HG02970 (cell line): Measurements from ENCODE around the gene ACTN3.
"Not testable (repeated sequence)": the region's sequence is repeated elsewhere in the genome, so short reads cannot be mapped to it uniquely, and the experiment has no call there.

ENCODE experiments used
- ATAC-seq: cut with Tn5 transposase; IDR thresholded peaks from one replicate; pipeline ENCODE4 v1.9.1; 2021; ENCODE audit warnings: mild to moderate bottlenecking, moderate library complexity, moderate number of reproducible peaks; ENCODE audit not compliant: unreplicated experiment, low FRiP score

ACTN3 gene

GRCh38 chr11:66543263-66544107, 3.2 kb upstream of the ACTN3 start:
- no peak for ATAC-seq

DNA sequence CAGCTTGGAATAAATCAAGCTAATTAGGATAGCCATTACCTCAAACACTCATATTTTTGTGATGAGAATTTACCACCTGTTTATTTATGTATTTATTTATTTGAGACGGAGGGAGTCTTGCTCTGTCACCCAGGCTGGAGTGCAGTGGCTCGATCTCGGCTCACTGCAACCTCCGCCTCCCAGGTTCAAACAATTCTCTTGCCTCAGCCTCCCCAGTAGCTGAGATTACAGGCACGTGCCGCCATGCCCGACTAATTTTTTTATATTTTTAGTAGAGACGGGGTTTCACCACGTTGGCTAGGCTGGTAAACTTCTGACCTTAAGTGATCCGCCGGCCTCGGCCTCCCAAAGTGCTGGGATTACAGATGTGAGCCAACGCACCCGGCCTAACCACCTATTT, 1.8 kb upstream of the ACTN3 start:
- not testable (repeated sequence) for ATAC-seq

DNA sequence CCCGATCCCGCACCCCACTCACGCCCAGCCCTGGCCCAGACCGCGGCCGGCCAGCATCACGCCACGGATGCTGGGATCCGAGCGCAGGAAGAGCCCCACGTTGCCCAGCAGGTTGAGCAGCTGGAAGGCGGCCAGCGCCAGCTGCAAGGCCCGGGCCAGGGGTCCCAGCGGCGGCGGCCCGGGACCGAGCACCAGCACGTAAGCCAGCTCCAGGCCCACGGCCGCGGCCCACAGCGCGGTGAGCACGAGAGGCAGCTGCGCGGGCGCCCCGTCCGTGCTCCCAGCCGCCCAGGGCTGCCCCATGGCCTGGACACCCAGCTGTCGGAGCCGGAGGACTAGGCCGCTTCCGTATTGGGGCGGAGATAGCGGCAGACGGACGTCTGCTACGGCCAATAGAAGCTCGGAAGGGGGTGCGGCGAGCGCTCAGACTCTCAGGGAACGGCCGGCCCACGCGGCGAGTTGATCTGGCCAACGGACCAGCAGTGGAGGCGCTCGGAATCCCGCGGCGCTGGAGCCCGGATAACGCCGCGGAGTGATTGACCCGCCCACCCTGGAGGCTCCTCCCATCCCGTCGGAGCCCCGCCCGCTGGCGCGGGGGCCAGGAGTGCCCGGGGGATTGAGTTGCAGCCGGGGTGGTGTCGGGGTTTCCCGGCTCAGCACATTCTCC, 869 bp upstream of the ACTN3 start, which contains the start of gene ZDHHC24:
Gene ZDHHC24 (minus strand): TSS at position 348 of the 667 bp plus-strand sequence. CDS start 45 bp downstream, at position 303.
- ATAC-seq = peak; percentile 77

DNA sequence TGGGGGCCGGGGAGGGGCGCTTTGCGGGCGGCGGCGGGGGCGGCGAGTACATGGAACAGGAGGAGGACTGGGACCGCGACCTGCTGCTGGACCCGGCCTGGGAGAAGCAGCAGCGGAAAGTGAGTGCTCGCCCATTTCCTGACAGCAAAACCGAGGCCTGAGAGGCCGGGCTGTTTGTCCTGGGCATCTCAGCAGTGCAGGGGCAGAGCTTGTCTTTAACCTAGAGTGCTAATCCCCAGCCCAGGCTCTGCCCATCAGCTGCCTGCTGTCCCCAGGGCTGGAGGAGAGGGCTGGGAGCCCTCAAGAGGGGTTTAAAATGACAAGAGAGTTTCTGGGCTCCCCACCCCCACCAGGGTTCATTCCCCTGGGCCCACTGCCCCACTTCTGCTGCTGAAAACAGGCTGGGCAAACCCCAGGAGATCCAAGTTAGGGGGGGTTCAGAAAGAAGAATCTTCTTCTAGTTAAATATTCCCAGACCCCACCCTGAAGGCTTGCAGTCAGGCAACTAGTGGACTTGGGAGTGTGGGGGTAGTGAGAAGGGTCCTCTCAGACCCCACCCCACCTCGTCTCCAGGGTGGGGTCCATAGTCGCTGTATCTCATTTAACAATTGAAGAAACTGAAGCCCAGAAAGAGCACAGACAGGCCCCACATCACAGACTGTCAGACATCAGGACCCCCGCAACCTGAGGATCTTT, 411 bp downstream of the ACTN3 start:
- no peak for ATAC-seq

DNA sequence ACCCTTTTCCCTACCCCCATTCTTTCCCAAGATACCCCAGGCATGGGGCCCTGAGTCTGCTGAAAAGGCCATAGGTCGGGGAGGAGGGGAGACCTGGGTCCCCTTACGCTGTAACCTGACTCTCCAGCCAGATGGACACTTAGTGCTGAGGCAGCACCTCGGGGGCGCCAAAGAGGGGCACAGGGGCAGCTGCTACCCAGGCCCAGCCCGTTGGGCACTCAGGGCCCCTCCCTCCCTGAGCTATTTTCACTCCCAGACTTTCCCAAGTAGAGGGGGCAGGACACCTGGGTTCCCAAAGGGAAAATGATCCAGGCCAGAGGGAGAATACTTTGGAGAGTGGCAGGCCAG, 933 bp downstream of the ACTN3 start:
- ATAC-seq = no peak

DNA sequence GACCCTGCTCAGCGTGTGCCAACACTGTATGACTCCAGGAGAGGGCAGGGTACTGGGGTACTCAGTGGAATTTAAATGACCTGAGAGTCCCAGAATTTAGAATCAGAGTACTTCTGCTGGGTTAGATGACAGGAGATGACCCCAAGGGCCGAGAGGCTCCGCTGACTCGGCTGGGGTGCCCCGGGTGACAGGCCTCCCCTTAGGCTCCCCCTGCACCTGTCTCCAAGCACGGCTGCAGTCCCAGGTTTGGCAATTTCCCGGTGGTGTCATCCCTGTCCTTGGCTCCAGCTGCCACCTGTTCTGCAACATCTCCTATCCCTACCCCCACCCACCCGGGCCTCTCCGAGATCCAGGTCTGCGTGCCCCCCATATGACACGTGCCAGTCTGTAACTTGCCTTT, 1.3 kb downstream of the ACTN3 start:
- ATAC-seq = no peak

GRCh38 chr11:66548774-66549630, 2.3 kb downstream of the ACTN3 start:
- ATAC-seq = no peak

DNA sequence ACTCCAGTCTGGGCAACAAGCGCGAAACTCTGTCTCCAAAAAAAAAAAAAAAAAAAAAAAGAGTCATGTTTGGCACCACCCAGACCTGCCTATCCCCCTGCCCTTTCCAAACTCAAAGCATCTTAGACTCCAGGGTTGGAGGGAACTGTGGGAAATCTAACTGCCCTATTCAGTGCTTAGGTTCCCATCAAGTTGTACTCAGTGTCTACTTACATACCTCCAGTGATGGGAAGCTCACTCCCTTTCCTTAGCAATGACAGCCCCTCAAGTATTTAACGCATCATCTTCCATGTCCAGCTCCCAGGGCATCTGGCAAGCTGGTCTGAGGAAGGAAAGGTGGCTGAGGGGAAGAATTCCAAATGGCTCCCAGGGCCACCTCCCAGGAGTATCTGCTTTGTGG, 3.0 kb downstream of the ACTN3 start:
- no peak for ATAC-seq

DNA sequence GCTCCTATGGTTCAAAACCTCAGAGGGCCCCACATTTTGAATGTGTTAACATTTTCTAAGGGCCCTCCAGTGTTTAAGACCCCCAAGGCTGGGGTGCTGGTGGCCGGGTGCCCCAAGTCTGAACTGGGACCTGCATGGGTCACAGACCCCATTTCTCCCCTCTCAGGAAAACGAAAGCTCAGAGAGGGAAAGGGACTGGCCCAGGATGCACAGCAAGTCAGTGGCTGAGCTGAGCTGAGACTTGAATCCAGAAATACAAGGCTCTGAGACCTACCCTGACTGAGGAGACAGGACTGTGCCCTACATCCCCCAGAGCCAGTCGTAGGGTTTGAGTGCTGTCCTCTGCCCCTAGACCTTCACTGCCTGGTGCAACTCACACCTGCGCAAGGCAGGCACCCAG, 4.2 kb downstream of the ACTN3 start:
- no peak for ATAC-seq

GRCh38 chr11:66554602-66555001, 7.9 kb downstream of the ACTN3 start:
- ATAC-seq = no peak

DNA sequence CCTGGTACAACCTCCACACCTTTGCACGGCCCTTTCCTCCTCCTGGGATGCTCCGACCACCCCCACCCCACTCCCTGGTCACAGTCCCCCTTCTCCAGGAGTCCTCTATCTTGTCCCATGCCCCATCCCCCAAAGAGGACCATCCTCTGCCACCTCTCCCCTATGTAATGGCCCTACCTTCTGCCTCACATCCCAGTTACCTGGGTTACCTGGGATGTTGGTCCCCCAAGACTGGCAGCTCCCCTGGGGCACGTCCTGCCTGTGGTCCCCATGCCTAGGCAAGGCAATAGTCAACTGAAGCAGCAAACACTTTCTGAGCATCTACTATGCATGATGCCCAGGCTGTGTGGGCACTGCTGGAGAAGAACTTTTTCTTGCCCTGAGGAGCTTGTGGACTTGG, 8.7 kb downstream of the ACTN3 start:
- no peak for ATAC-seq

DNA sequence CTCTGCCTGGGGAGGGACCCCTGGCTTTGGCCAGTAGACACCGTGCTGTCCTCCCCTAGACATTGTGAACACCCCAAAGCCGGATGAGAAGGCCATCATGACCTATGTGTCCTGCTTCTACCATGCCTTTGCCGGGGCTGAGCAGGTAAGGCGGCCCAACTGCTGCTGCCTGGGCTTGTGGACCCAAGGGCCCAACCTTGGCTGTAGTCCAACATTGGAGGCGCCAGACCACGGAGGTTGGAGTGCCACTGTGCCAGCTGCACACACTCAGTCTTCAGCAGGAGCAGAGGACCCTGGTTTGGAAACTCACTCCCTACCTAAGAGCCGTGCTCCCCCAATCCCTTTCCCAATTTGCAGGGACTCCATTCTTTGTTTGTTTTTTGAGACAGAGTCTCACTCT, 9.4 kb downstream of the ACTN3 start:
- ATAC-seq = no peak

DNA sequence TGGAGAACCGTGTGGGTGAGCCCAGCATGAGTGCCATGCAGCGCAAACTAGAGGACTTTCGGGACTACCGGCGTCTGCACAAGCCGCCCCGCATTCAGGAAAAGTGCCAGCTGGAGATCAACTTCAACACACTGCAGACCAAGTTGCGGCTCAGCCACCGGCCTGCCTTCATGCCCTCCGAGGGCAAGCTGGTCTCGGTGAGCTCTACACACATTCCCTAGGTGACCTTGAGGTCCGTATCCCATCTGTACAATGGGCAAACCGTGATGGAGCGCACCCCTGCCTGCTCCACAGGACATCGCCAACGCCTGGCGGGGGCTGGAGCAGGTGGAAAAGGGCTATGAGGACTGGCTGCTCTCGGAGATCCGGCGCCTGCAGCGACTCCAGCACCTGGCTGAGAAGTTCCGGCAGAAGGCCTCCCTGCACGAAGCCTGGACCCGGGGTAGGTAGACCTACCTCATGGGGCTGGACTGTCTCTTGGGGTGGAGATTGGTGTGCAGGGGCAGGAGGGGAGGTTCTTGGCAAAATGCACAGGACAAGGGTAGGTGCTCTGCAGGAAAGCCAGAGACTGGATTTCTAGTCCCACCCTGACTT, 11.1 kb downstream of the ACTN3 start:
- no peak for ATAC-seq

- no peak for ATAC-seq
These were observed 12.6 kb downstream of the ACTN3 start for GRCh38 chr11:66559142-66559865.

DNA sequence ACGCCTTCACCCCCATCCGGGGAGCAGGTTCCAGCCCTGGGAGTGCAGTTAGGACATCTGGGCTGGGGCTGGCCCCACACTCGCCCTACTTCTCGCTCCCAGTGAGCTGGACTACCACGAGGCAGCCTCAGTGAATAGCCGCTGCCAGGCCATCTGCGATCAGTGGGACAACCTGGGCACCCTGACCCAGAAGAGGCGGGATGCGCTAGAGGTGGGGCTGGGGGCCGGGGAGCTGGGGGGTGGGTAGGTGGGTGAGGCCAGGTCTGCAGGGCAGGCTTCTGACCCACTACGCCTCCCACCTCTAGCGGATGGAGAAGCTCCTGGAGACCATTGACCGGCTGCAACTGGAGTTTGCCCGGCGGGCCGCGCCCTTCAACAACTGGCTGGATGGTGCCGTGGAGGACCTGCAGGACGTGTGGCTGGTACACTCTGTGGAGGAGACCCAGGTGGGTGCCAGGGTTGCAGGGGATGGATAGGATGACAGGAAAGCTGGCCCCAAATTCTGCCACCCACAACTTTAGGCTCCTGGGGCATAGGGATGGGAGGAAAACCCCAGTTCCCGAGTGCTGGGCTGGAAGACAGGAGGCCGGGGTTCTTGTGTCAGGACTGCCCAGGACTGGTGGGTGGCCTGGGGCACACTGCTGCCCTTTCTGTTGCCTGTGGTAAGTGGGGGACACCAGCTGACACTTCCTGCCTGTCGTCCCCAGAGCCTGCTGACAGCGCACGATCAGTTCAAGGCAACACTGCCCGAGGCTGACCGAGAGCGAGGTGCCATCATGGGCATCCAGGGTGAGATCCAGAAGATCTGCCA, 13.4 kb downstream of the ACTN3 start:
- ATAC-seq = no peak

DNA sequence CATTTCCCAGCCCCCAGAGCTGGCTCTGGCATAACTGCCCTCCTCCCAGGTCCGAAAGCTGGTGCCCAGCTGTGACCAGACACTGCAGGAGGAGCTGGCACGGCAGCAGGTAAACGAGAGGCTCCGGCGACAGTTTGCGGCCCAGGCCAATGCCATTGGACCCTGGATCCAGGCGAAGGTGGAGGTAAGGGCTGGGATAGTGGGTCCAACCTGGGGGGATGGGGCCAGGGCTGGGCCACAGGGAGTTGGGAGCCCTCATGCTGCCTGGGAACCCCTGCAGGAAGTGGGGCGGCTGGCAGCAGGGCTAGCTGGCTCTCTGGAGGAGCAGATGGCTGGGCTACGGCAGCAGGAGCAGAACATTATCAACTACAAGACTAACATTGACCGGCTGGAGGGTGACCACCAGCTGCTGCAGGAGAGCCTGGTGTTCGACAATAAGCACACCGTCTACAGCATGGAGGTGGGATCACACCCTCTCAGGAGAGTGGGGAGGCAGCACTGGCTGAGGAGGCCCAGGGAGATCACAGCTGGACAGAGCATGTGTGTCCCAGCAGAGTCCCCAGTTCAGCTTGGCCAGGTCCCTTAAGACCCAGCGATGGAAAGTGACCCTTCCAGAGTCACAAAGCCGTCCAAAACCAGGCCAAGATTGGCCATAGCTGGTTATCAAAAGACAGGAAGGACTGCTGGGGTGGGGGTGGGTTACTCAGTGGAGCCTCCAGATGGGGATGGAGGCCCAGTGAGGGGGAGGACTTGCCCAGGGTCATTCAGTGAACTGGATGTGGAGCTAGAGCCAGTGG, 14.7 kb downstream of the ACTN3 start:
- no peak for ATAC-seq

DNA sequence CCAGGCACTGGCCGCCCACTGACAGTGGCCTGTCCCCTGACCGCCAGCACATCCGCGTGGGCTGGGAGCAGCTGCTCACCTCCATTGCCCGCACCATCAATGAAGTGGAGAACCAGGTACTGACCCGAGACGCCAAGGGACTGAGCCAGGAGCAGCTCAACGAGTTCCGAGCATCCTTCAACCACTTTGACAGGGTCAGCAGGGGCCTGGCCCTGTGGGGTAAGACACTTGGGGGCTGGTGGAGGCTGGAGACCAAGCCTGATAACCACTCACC, 15.2 kb downstream of the ACTN3 start:
- ATAC-seq = no peak

GRCh38 chr11:66562275-66562674, 15.6 kb downstream of the ACTN3 start:
- ATAC-seq = no peak
